HG02678 (cell line): ENCODE data around the gene TSSC4.

Experiments
- ATAC-seq: cut with Tn5 transposase; IDR thresholded peaks from one replicate; pipeline ENCODE4 v1.9.1; 2021; ENCODE audit warnings: mild to moderate bottlenecking, moderate library complexity; ENCODE audit not compliant: unreplicated experiment

TSSC4 gene

GRCh38 chr11:2415601-2416380 is 15.2 kb downstream of the TSSC4 start:
- no peak for ATAC-seq

- no peak for ATAC-seq
These were observed 16.2 kb downstream of the TSSC4 start for GRCh38 chr11:2416765-2417164.

- ATAC-seq = no peak
These were observed 17.5 kb downstream of the TSSC4 start for GRCh38 chr11:2417856-2418692.

GRCh38 chr11:2418693-2419360 is 18.3 kb downstream of the TSSC4 start:
- no peak for ATAC-seq

- ATAC-seq = no peak
These were observed 19.3 kb downstream of the TSSC4 start for GRCh38 chr11:2419638-2420501.

- ATAC-seq = peak; percentile 64
These were observed 20.1 kb downstream of the TSSC4 start for GRCh38 chr11:2420502-2421225.

GRCh38 chr11:2421226-2421994 is 20.9 kb downstream of the TSSC4 start:
- ATAC-seq = no peak

GRCh38 chr11:2421996-2422395 is 21.4 kb downstream of the TSSC4 start:
- ATAC-seq = no peak

GRCh38 chr11:2422461-2423156 is 22.1 kb downstream of the TSSC4 start:
- ATAC-seq = no peak

GRCh38 chr11:2423157-2424025 is 22.8 kb downstream of the TSSC4 start:
- ATAC-seq = no peak

- ATAC-seq = no peak
These were observed 24.4 kb downstream of the TSSC4 start for GRCh38 chr11:2424811-2425495.

GRCh38 chr11:2425506-2425905 is 25.0 kb downstream of the TSSC4 start:
- no peak for ATAC-seq

- ATAC-seq = no peak
These were observed 25.7 kb downstream of the TSSC4 start for GRCh38 chr11:2426221-2426620.

- no peak for ATAC-seq
These were observed 26.4 kb downstream of the TSSC4 start for GRCh38 chr11:2426826-2427521.

- ATAC-seq = no peak
These were observed 27.3 kb downstream of the TSSC4 start for GRCh38 chr11:2427721-2428321.

GRCh38 chr11:2428322-2428795 is 27.8 kb downstream of the TSSC4 start:
- ATAC-seq = no peak
